Loucy (cell line): Measurements from ENCODE around the gene RAB6B.

Experiments used
- EZH2phosphoT487 ChIP-seq: fragments of 200-600 bp; IDR thresholded peaks from 2 replicates; pipeline ENCODE4 v1.6.1; 2018; ENCODE audit warnings: antibody characterized with exemption, mild to moderate bottlenecking, moderate library complexity, borderline replicate concordance
- TF ChIP-seq, protein P1 (sequence below): fragments of 200-600 bp; sonication (generic); conservative IDR thresholded peaks from 2 replicates; pipeline ENCODE4 v1.5.1; 2014; ENCODE audit warnings: mild to moderate bottlenecking, antibody characterized with exemption, low read length

DNA sequence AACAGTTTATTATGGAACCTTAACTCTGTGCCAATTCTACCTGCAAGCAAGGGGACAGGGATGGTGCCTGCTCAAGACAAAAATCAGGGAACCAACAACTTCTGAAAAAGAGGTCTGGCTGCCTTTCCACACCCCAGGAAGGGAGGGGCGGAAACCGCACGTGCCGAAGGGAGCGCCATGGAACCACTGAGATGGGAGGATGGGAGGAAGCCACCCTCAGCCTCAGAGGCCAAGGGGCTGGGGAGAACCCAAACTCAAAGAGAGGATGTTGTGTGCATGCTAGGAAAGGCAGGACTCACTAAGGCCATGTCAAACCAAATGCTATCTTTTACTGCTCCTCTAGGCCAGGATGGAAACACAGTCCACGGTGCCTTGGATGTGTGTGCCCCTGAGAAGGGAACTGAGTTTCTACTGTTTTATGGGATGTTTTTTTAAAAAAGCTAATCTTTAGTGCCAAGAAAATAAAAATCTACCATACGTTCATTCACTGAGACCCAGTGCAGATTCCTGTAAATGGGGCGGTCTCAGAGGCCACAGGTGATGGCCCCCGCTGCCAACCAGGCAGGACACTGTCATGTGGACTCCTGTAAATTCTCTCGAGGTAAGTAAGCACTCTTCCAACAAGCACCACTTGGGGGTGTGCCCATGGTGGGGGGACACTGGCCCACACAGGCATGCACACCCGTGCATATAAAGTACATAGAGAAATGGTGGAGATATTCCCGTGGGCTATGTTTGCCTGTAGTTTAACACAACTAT, 69.5 kb downstream of the RAB6B start:
- TF ChIP-seq, protein P1, sequence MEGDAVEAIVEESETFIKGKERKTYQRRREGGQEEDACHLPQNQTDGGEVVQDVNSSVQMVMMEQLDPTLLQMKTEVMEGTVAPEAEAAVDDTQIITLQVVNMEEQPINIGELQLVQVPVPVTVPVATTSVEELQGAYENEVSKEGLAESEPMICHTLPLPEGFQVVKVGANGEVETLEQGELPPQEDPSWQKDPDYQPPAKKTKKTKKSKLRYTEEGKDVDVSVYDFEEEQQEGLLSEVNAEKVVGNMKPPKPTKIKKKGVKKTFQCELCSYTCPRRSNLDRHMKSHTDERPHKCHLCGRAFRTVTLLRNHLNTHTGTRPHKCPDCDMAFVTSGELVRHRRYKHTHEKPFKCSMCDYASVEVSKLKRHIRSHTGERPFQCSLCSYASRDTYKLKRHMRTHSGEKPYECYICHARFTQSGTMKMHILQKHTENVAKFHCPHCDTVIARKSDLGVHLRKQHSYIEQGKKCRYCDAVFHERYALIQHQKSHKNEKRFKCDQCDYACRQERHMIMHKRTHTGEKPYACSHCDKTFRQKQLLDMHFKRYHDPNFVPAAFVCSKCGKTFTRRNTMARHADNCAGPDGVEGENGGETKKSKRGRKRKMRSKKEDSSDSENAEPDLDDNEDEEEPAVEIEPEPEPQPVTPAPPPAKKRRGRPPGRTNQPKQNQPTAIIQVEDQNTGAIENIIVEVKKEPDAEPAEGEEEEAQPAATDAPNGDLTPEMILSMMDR: no peak
- no peak for TF ChIP-seq EZH2phosphoT487
